Endodermal cell (in vitro differentiated cells): ENCODE results near the gene CHD5. TPM values are rescaled to one million over a fixed set of nuclear protein-coding genes. Genes with fewer than 3 reads are reported as not detected.
A peak's percentile ranks its signal among the peaks of the same experiment; 100 is the strongest.

Source experiments
- DNase-seq: peaks from one replicate; pipeline ENCODE4 v3.0.0-alpha.2; 2017
- H3K27ac ChIP-seq: 2 replicates; pipeline ENCODE4 v1.5.1; 2013; ENCODE audit warnings: mild to moderate bottlenecking, low read depth, low read length, moderate library complexity
- H3K27me3 ChIP-seq: 2 replicates; pipeline ENCODE4 v1.6.1; 2013; ENCODE audit warnings: mild to moderate bottlenecking, low read length, moderate library complexity; ENCODE audit not compliant: insufficient read depth, control insufficient read depth, poor library complexity, severe bottlenecking
- H3K36me3 ChIP-seq: 2 replicates; pipeline ENCODE4 v1.7.0; 2013; ENCODE audit warnings: mild to moderate bottlenecking, low read length, moderate library complexity; ENCODE audit not compliant: control insufficient read depth, insufficient read depth
- H3K4me1 ChIP-seq: one replicate; pipeline ENCODE4 v1.7.0; 2013; ENCODE audit warnings: low read length; ENCODE audit not compliant: control insufficient read depth, insufficient read depth
- H3K4me3 ChIP-seq: 2 replicates; pipeline ENCODE4 v1.5.1; 2013; ENCODE audit warnings: mild to moderate bottlenecking, low read length, moderate library complexity
- H3K9ac ChIP-seq: 2 replicates; pipeline ENCODE4 v1.6.1; 2013; ENCODE audit warnings: mild to moderate bottlenecking, low read length, moderate library complexity; ENCODE audit not compliant: poor library complexity, severe bottlenecking; ENCODE audit errors: extremely low read depth
- H3K9me3 ChIP-seq: 2 replicates; pipeline ENCODE4 v1.6.1; 2013; ENCODE audit warnings: mild to moderate bottlenecking, low read length, moderate library complexity; ENCODE audit not compliant: control insufficient read depth
- H3K27ac Mint-ChIP-seq: 2 replicates; pipeline ENCODE4 v1.8.0; 2020; ENCODE audit warnings: mixed read lengths
- H3K27me3 Mint-ChIP-seq: 2 replicates; pipeline ENCODE4 v1.8.0; 2021; ENCODE audit warnings: mild to moderate bottlenecking, mixed read lengths; ENCODE audit not compliant: insufficient read depth
- H3K36me3 Mint-ChIP-seq: 2 replicates; pipeline ENCODE4 v1.8.0; 2020; ENCODE audit warnings: low read depth, mixed read lengths
- H3K4me1 Mint-ChIP-seq: 2 replicates; pipeline ENCODE4 v1.8.0; 2020; ENCODE audit warnings: mixed read lengths
- H3K4me3 Mint-ChIP-seq: 2 replicates; pipeline ENCODE4 v1.8.0; 2020; ENCODE audit warnings: mild to moderate bottlenecking, moderate library complexity, mixed read lengths
- H3K9me3 Mint-ChIP-seq: 2 replicates; pipeline ENCODE4 v1.8.0; 2020; ENCODE audit warnings: mild to moderate bottlenecking, mixed read lengths
- CTCF ChIP-seq: fragments of 200-600 bp; sonication (generic); conservative IDR thresholded peaks from 2 replicates; pipeline ENCODE4 v1.5.0; 2021; ENCODE audit warnings: antibody characterized with exemption, mild to moderate bottlenecking
- WGBS, 2 experiments: methylation state at CpG; one replicate each; pipeline versions ENCODE4 v1.1.5 to v1.1.7; 2013; ENCODE audit warnings: missing lambda C conversion rate in 2 of 2, mixed read lengths in 1 of 2; ENCODE audit not compliant: insufficient coverage in 1 of 2, insufficient read length in 1 of 2; 5-methylcytosine and 5-hydroxymethylcytosine counted together
- total RNA-seq, 2 donors: library from RNA; stranded (reverse); fragmentation: NEBNext Ultra II Directional in 1 of 2; extraction: Animal tissue kit (Norgen Biotek cat#: 25700) in 1 of 2; gene quantifications; 2 replicates in 1 of 2; 3 replicates in 1 of 2; pipeline ENCODE4 v1.2.1, GENCODE V29; 2021

The CHD5 gene
- total RNA-seq, 2 donors from 2014 or later = 0.40 to 0.69 TPM

GRCh38 chr1:6085666-6086065 lies 94.5 kb downstream of the CHD5 start:
- TF ChIP-seq CTCF = no peak
- Histone ChIP-seq H3K27ac (no peak overlapping the region), H3K9me3 (no peaks in the 10 kb centered on the region), H3K9ac (no peak overlapping the region), H3K4me1 (no peaks in the 10 kb centered on the region), H3K36me3 (no peaks in the 10 kb centered on the region), H3K4me3 (no peak overlapping the region), H3K27me3 (no peaks in the 10 kb centered on the region)
- H3K27ac Mint-ChIP-seq = no peak overlapping the region
- WGBS, 2 experiments = 95 to 100% methylated on average over 2 to 13 of the region's 13 CpGs
- H3K4me3 Mint-ChIP-seq = no peak overlapping the region
- no peaks in the 10 kb centered on the region for H3K36me3 Mint-ChIP-seq
- no peaks in the 10 kb centered on the region for H3K27me3 Mint-ChIP-seq
- no peak for DNase-seq
- H3K4me1 Mint-ChIP-seq = no peaks in the 10 kb centered on the region
- H3K9me3 Mint-ChIP-seq = no peaks in the 10 kb centered on the region

GRCh38 chr1:6084781-6085495 lies 95.2 kb downstream of the CHD5 start:
- Mint-ChIP-seq H3K4me1 (no peaks in the 10 kb centered on the region), H3K36me3 (no peaks in the 10 kb centered on the region), H3K9me3 (no peaks in the 10 kb centered on the region), H3K27me3 (no peaks in the 10 kb centered on the region), H3K4me3 (no peak overlapping the region), H3K27ac (no peak overlapping the region)
- 91 to 98% methylated on average over 7 to 18 of the region's 18 CpGs for WGBS, 2 experiments
- Histone ChIP-seq H3K36me3 (no peaks in the 10 kb centered on the region), H3K27ac (no peak overlapping the region), H3K4me1 (no peaks in the 10 kb centered on the region), H3K27me3 (no peaks in the 10 kb centered on the region), H3K9me3 (no peaks in the 10 kb centered on the region), H3K9ac (no peak overlapping the region), H3K4me3 (no peak overlapping the region)
- DNase-seq = no peak
- no peak for TF ChIP-seq CTCF

- no peak overlapping the region for H3K4me3 ChIP-seq
- Mint-ChIP-seq H3K4me3 (no peak overlapping the region), H3K27ac (no peak overlapping the region), H3K4me1 (no peaks in the 10 kb centered on the region), H3K9me3 (no peaks in the 10 kb centered on the region), H3K27me3 (no peaks in the 10 kb centered on the region), H3K36me3 (no peaks in the 10 kb centered on the region)
- no peaks in the 10 kb centered on the region for H3K4me1 ChIP-seq
- no peaks in the 10 kb centered on the region for H3K9me3 ChIP-seq
- H3K36me3 ChIP-seq = no peaks in the 10 kb centered on the region
- DNase-seq = no peak
- TF ChIP-seq CTCF = no peak
- H3K27ac ChIP-seq = peak overlapping the region; percentile 4
- no peaks in the 10 kb centered on the region for H3K27me3 ChIP-seq
- H3K9ac ChIP-seq = no peak overlapping the region
- WGBS, 2 experiments = 85 to 92% methylated on average over 7 to 12 of the region's 12 CpGs
Measured at GRCh38 chr1:6083801-6084446, 96.2 kb downstream of the CHD5 start.
